DMS 273 (cell line): ENCODE measurements around the gene SEMA4F.

Experiments used
- DNase-seq: peaks from one replicate; lab custom pipeline; 2025; ENCODE audit not compliant: unreplicated experiment; lab: John Stamatoyannopoulos, UW

The SEMA4F gene

DNA sequence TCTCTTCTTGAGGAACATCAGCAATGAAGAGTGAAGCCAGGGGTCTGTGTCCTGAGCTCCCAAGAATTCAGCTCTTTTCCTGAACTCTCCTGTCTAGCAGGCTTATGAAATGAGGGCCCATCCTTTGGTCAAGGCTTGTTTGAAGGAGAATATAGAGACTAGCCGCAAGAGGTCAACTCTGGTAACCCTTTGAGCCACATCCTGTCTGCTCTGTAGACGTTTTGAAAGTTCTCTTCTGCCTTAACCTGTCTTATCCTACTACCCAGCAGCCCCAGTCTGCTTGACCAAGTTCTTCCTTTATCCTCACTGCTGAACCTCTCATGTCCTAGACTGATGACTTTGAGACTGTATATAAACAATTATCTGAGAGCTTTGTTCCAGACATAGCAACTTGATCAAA, 5.4 kb downstream of the SEMA4F start:
- no peak for DNase-seq

DNA sequence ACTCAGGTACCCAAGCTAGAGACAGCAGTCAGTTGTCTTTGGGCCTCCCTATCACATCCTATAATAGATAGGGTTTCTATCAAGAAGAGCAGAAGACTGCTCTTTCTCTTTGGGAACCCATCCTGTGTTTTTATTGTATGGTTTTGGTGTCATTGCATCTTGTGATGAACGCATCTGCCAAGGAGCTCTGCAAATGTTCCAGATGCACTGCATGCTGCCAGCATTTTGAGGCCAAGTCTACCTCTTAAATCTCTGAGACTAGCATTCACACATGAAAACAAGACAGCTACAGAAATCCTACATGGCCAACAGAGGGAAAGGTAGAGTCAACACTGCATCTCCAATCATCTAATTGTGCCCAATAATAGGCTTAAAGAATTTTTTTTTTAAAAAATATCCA, 14.0 kb downstream of the SEMA4F start:
- no peak for DNase-seq

DNA sequence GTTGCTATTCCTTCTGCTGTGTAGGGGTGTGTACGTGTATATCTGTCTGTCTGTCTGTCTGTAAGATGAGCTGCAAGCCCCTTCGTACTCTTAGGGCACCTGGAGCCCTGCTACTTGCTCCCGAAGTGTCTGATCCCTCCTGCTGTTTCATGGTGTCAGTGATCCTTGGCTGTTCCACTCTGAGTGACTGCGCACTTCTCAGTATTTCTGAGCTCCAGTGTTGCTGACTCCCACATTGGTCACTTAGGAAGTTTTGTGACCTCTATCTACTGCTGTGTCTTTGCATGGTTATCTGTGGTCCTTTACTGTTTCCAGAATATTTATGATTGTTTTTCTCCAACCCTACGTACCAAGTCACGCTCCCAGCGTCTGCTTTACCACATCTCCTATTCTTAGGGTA, 16.2 kb downstream of the SEMA4F start:
- no peak for DNase-seq

DNA sequence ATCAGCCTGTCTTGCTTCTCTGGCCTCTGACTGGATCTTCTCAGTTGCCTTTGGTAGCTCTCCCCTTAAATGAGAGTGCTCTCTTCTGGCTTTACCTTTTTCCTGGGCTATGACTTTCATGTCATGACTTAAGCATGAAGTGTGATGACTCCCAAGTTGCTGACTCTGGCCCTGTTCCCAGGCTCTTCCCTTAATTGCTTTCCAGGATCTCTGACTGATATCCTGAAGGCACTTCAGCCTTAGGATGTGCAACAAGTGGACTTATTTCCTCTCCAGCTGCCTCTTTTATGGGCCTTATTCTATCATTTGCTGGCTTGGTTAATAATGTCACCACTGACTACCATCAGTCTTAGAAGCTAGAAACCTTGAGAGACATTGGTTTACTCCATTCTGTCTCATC, 17.4 kb downstream of the SEMA4F start:
- no peak for DNase-seq

DNA sequence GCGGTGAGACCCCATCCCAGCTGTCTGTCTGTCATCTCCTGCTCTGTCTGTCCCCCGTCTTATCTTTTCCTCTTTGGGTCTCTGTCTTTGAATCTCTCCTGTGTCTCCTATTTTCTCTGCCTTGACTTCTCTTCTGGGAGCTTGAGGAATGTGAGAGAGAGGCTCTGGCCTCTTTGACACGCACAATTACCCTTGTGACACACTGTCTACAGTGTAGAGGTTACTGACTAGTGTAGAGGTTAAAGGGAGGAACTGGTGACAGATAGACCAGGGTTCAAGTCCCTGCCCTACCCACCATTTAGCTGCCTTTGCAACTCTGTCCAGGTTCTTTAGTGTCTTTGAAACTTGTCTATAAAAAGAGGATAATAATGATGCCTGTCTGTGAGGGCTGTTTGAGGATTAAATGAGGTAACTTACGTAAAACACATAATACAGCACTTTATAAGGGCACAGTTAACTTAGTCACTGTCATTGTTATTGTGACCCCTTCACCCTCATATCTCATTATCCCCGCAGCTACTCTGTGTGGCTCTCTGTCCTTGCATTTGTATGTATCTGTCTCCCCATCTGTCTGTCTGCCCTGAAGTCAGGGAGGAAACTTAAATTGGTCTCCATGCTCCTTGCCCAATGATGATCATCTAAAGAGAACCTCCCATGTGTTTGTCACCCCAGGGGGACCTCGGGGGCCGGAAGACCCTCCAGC, 19.9 kb downstream of the SEMA4F start:
- DNase-seq: no peak

DNA sequence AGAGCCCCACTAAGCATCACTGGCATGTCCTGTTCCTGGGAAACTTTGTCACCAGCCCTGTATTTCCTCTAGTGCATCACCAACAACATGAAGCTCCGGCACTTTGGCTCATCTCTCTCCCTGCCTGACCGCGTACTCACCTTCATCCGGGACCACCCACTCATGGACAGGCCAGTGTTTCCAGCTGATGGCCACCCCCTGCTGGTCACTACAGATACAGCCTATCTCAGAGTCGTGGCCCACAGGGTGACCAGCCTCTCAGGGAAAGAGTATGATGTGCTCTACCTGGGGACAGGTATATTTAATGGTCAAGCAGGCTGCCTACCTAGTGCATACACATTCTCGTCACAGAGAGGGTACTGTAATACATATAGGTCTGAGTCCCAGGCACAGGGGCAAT, 21.0 kb downstream of the SEMA4F start:
- no peak for DNase-seq

DNA sequence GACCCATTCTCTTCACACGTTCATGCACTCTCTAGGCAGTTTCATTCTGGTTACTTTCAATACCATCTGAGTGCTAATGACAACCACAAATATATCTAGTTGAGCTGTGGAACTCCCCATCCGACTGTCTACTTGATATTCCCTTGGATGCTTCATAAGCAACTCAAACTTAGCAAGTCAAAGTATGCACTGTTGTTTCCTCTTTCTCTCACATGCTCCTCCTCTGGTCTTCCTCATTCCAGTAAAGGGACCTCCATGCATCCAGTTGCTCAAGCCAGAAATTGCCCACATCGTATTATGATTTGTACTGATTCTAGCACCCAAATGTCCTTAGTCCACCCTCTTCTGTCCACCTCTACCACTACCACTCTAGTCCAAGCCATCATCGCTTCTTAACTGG, 22.3 kb downstream of the SEMA4F start:
- no peak for DNase-seq

DNA sequence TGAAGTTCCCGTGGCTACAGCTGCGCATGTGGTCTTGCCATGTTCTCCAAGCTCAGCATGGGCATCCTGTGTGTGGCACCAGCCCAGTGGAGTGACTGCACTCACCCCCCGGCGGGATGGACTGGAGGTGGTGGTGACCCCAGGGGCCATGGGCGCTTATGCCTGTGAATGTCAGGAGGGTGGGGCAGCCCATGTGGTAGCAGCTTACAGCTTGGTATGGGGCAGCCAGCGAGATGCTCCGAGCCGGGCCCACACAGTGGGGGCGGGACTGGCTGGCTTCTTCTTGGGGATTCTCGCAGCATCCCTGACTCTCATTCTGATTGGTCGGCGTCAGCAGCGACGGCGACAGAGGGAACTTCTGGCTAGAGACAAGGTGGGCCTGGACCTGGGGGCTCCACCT, 25.6 kb downstream of the SEMA4F start:
- no peak for DNase-seq

DNA sequence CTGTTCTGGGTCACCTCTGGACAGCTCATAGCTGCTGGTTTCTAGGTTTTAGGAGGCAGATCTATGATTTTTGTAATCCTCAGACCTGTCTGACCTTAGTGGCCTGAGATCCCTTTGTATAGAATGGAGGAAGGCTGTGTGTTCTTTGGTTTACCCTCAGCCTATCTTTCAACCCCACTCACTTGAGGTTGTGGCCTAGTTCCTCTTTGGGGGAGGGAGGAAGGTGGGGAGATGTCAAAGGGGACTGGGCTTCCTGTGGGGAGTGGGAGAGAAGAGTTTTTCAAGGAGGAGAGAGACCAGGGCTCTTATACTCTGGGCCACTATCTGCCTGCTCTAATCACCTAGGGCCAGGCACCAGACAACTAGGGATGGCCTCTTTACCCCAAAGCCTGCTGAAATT, 28.5 kb downstream of the SEMA4F start:
- DNase-seq: no peak

DNA sequence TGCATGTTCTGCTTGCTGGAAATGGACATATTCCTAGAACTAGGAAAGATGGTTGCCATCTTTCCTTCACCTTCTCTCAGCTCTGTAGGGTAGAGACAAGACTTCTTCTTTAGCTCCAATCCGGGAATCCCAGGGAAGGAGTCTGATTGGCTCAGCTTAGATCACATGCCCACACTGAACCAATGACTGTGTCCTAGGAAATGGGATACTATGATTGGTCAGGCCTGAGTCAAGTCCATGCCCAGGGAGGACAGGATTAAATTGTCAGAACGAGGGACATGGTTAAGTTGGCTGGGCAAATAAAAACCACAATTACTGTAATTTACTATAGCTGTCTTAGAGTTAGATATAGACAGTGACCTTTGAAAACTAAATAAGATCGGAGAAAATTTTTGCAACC, 31.4 kb downstream of the SEMA4F start:
- DNase-seq: no peak

DNA sequence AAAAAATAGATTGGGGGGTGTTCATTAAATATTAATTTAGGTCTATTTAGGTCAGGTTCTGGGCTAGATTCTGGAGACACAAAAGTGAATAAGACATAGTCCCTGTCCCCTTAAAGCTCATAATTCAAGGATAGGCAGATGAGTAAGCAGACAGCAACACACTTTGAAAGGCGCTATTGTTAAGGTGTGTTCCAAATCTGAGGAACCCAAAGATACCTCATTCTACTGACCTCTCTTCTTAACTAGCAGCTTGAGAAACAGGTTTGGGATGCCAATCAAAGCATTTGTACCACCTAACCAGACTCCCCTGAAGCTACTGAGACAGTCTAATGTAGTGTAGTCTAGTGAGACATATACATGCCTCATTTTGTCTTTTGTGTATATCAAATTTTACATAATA, 34.8 kb downstream of the SEMA4F start:
- no peak for DNase-seq

DNA sequence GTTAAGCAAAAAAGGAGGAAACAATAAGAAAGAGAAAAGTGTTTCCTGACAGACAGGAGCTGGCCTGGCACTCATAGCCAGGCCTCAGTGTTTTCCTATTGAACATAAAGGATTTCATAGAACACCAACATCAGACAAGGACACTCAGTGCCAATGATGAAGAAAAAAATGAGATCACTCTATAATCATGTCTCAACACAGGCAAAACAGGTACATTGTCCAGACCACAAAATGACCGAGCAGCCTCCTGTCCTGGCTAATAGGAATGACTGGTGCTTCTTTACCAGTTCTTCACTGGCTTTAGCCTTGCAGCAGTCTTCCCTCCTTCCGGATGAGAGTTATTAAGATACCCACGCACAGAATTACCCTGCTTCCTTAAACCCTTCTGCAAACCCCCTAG, 35.6 kb downstream of the SEMA4F start:
- no peak for DNase-seq

DNA sequence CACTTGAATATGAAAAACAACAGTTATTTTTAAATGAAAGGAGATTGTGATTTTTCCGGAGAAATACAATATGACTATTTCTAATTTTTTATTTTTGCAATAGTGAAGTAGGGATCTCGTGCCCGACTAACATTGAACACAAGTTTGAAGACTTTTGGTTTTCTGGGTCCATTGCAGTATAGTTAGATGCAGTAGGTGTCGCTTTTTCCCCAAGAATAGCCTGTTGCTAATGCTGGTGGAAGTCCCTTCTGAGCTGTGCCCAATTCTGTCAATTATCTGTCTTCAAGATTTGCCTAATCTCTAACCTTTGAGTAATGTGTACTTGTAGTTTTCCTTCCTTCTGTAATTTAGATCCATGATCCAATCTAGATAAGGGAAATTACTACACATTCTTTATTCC, 36.5 kb downstream of the SEMA4F start:
- peak; percentile 83 for DNase-seq

DNA sequence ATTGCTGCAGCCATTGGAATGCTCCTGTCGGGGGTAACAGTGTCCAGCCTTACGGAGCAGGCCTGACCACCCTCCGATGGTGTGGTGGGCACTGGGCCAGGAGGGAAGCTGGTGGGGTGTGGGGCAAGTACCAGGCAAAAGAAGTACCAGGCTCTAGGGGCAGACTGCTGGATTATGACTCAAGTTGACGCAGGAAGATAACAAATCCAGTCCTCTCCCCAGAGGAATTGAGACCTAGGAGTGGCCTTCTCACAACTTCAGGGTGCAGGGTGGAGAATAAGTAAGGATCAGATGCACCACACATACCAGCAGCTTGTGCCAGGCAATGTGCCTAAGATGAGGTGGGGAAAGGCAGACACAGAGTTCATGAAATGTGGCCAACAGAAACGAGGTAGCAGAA, 37.9 kb downstream of the SEMA4F start:
- no peak for DNase-seq

DNA sequence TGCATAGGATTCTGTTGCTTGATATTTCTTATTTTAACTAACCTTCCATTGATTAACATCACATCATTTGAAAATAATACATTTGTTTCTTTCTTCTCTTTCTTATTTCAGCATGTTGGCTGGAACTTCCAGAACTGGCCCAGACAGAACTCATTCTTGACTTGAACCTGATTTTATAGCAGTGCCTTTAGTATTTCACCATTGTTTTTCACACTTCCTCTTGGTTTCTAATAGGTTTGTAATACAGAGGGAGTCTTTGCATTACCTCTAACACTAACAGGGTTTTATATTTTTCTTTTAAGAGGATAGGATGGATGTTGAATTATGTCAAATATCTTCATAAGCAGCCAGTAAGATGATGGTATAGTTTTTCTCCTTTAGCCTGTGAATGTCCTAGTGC, 39.2 kb downstream of the SEMA4F start:
- no peak for DNase-seq

DNA sequence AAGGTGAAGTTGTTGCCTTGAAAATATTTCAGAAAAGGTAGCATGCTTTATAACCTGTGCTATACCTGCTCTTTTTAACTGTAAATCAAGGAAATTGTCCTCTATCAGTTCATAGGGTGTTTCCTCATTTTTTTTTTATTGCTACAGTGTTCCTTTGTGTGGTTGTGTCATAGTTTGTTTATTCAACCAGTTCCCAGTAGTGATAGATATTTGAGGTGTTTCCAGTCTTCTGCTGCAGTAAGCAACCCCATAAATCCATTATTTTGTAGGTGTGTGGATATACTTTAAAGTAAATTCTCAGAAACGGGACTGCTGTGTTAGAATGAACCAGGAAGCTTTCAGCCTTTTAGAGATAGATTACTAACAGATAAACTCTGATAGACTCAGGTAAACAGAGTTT, 39.6 kb downstream of the SEMA4F start:
- DNase-seq: no peak

DNA sequence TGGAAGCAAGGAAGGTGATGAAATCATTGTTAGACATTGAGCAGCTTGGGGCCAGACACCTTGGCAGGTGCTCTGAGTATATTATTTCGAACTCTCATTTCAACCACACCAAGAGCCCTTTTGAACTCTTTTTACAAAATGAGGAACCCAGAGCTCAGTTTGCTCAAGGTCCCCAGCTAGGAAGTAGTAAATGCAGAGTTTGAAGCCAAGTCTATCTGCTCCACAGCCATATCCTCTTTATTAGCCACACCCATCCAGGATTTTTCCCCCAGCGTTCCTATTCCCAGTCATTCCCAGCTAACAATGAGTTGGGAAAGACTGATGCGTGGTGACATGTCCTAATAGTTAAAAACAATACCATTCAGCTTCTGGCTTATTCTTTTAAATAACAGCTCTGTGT, 40.2 kb downstream of the SEMA4F start:
- no peak for DNase-seq

DNA sequence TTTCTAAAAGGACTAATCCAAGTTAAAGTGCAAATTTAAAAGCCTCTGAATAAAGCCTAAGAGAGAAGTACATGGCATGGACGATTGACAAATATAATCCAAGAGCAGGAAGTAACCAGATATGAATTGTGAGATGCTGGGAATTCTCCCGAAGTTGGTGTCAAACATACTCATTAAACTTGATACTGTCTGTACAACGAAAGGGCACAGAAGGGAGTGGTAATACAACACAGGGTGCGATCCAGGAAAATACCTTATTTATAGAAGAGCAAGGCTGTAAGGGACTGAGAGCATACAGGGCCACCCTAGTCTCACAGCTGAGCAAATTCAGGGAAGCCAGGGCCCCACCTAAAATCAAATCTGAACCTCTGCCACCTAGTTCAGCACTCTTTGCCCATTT, 41.6 kb downstream of the SEMA4F start:
- DNase-seq: no peak

DNA sequence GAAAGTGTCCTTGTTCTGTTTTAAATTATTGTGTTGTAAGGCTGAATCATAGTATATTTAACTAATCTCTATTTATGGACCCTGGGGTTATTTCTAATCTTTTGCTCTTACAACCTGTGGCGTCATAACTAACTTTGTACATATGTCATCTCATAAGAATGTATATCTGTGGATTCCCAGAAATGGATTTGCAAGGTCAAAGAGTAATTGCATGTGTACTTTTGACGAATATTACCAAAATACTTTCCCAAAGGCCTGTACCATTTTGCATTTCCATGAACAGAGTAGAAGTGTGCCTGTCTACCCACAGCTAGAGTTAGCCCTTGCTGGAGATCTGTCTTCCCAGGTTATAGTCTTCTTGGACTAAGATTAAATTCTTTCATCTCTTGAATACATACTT, 42.8 kb downstream of the SEMA4F start:
- DNase-seq: no peak

DNA sequence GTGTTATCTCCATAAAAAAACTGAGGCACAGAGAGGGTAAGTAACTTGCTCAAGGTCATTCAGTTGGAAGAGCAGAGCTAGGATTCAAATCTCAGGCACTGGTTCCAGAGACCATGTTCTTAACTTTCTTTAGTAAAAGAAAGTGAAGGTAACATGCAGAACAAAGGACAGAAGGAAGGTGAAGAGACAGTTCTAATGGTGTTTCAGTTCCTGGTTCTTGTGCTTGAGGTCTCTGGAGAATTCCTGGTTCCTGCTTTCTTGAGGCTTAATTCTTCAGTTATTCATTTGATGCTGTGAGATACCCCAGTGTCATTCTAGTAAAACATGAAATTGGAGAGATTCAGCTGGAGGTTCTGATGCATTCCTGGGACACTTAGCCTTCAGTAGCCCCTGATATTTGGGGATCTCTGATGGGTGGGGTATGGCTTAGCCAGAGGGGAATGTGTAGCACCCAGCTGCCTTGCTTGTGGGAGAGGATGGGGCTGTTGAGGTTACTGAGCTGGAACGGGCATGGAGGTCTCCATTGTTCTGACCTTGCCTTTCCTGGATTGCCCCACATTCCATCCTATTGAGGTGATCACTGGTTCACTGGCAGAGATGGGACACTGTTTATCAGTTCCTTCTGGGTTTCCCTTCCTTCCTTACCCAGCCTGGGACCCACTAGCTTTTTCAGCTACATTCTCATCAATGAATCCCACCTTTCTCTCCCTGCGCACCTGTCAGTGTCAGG, 46.8 kb downstream of the SEMA4F start:
- no peak for DNase-seq

DNA sequence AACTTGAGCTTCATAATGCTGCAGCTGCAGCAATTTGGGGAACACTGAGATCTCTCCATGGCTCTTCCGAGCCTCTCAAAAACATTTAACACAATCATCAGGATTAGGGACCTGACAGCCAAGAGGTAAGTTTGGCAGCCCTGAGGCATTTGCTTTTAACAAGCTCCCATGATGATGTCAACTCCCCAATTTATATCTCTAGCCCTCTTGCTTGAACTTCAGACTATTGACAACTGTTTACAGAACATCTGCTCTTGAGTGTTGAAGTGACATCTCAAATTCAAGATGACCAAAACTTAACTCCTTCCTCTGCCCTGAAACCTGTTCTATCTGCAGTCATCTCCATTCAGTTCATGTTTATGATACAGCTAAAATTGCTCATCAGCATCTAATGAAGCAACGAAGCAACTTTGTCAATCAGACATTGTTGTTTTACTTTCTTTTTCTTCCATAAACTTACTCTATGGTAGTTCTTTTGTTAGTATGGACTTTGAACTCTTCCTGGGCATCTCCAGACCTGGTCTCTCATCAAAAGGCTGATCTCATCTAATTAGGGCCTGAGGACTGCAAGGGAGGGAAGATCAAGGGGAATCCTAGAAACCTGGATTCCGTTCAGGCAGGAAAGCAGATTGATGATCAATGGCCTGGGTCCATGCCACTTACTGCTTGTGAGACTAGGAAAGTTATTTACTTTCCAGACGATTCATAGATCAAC, 48.1 kb downstream of the SEMA4F start:
- DNase-seq: no peak

DNA sequence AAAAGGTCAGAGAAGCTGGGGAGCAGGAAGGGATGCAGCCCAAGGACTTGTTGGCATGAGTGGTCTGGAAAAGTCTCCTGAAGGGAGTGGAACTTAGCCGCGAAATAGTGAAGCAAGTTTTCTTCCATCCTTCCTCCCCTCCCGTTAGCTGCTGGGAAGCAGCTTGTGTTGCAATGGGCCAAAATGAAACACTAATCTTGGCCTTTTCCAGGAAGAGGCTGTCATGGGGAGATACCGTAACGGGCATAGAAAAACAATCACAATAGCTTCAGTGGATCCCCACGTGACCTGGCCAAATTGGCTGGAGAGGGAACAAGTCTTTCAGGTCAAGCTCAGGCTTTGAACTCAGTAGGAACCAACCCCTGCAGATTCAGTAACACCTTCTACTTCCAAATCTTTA, 49.3 kb downstream of the SEMA4F start:
- DNase-seq: no peak
